GM12801 (cell line): ENCODE data around the gene KISS1.

ENCODE experiments used
- CTCF ChIP-seq: IDR thresholded peaks from one replicate; pipeline ENCODE4 v1.5.1; 2011; ENCODE audit warnings: control low read depth; ENCODE audit not compliant: insufficient read length; ENCODE audit errors: extremely low read depth

Gene KISS1

GRCh38 chr1:204203206-204203767, 7.0 kb upstream of the KISS1 start:
- TF ChIP-seq CTCF = no peak

- TF ChIP-seq CTCF = no peak
Observed at GRCh38 chr1:204202481-204202880, 6.2 kb upstream of the KISS1 start.

- no peak for TF ChIP-seq CTCF
Observed at GRCh38 chr1:204201348-204202040, 5.2 kb upstream of the KISS1 start.

GRCh38 chr1:204199579-204199978, 3.3 kb upstream of the KISS1 start:
- no peak for TF ChIP-seq CTCF

GRCh38 chr1:204198348-204199340, 2.4 kb upstream of the KISS1 start:
- no peak for TF ChIP-seq CTCF

- TF ChIP-seq CTCF = no peak
Observed at GRCh38 chr1:204197068-204197467, 777 bp upstream of the KISS1 start.

GRCh38 chr1:204194771-204195170, 1.5 kb downstream of the KISS1 start:
- TF ChIP-seq CTCF = no peak
